ENCODE results near the gene RBP5. TPM values are rescaled to one million over a fixed set of nuclear protein-coding genes. Genes with fewer than 3 reads are reported as not detected.

RBP5 gene
- total and polyA plus RNA-seq, 10 of the 15 experiments (the other 5 are each of a cell fraction or from before 2014, with no cell fraction given): 0.11 to 1.1 (median 0.31) TPM; not detected in 4

- Histone ChIP-seq H4K20me1 (ENCODE audit: control insufficient read depth, insufficient read depth) (no peaks in the 10 kb centered on the region), H3K4me3 (no peak overlapping the region), H3K4me2 (ENCODE audit: control insufficient read depth, insufficient read depth) (no peak overlapping the region), H3K9ac (ENCODE audit: control insufficient read depth, insufficient read depth, low read length) (no peak overlapping the region), H3K9me3 (replicated peaks; ENCODE audit: control insufficient read depth, insufficient read depth, low read length) (no peaks in the 10 kb centered on the region), H3K4me1 (ENCODE audit: control insufficient read depth, insufficient read depth, low read length) (no peaks in the 10 kb centered on the region), H3K79me2 (ENCODE audit: control insufficient read depth, insufficient read depth, low read length) (no peaks in the 10 kb centered on the region), H2AFZ (ENCODE audit: control insufficient read depth, low read depth, low read length) (no peak overlapping the region), H3K27me3 (replicated peaks in 1 of 2; ENCODE audit: control insufficient read depth in 2 of 2, insufficient read depth in 2 of 2, low read length in 1 of 2) (no peaks in the 10 kb centered on the region), H3K27ac (ENCODE audit: control insufficient read depth, insufficient read depth) (no peak overlapping the region), H3K36me3 (ENCODE audit: control insufficient read depth in 2 of 2, insufficient read depth in 2 of 2, low read length in 1 of 2) (no peaks in the 10 kb centered on the region)
- POLR2A ChIA-PET: no interaction called here
- RAD21 ChIA-PET (ENCODE audit: unreplicated experiment): interaction anchor here (0.6 kb wide), 1 partner anchor 119 kb away, joined by 4 read pairs; no protein-coding TSS in a partner anchor
- FAIRE-seq: no peak
- CTCF ChIA-PET: interaction anchor here (0.8 kb wide), 1 partner anchor 41 kb away, joined by 3 read pairs; no protein-coding TSS in a partner anchor
- no peak for DNase-seq (ENCODE audit: low read depth, low spot score)
- SMC1A ChIA-PET (ENCODE audit: uncharacterized antibody, unreplicated experiment): no interaction called here
- intact Hi-C loops (cut with micrococcal nuclease; ENCODE audit: unreplicated experiment): no loop called here
- no TSS peak for BruUV-seq (replicated peaks)
- in situ Hi-C loops (cut with MboI): no loop called here
- 52% methylated on average over 4 of the region's 4 CpGs for WGBS (ENCODE audit: insufficient coverage, insufficient replicate concordance, low lambda C conversion rate, missing lambda C conversion rate)
- no peak for ATAC-seq
- no peak for TF ChIP-seq NKRF (conservative IDR thresholded peaks at IDR 0.05)
- TF ChIP-seq POLR2AphosphoS5 (IDR thresholded peaks at IDR 0.05; ENCODE audit: low read length): no peak
- TF ChIP-seq, protein P1, sequence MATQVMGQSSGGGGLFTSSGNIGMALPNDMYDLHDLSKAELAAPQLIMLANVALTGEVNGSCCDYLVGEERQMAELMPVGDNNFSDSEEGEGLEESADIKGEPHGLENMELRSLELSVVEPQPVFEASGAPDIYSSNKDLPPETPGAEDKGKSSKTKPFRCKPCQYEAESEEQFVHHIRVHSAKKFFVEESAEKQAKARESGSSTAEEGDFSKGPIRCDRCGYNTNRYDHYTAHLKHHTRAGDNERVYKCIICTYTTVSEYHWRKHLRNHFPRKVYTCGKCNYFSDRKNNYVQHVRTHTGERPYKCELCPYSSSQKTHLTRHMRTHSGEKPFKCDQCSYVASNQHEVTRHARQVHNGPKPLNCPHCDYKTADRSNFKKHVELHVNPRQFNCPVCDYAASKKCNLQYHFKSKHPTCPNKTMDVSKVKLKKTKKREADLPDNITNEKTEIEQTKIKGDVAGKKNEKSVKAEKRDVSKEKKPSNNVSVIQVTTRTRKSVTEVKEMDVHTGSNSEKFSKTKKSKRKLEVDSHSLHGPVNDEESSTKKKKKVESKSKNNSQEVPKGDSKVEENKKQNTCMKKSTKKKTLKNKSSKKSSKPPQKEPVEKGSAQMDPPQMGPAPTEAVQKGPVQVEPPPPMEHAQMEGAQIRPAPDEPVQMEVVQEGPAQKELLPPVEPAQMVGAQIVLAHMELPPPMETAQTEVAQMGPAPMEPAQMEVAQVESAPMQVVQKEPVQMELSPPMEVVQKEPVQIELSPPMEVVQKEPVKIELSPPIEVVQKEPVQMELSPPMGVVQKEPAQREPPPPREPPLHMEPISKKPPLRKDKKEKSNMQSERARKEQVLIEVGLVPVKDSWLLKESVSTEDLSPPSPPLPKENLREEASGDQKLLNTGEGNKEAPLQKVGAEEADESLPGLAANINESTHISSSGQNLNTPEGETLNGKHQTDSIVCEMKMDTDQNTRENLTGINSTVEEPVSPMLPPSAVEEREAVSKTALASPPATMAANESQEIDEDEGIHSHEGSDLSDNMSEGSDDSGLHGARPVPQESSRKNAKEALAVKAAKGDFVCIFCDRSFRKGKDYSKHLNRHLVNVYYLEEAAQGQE (IDR thresholded peaks at IDR 0.05; ENCODE audit: low read depth, low read length): no peak
- no peak for TF ChIP-seq MTA3 (IDR thresholded peaks at IDR 0.05; ENCODE audit: borderline replicate concordance, low read length)
- no peak for TF ChIP-seq CUX1 (IDR thresholded peaks at IDR 0.05; ENCODE audit: insufficient replicate concordance, low read depth, low read length)
- no peak for TF ChIP-seq TCF12 (IDR thresholded peaks at IDR 0.05; ENCODE audit: low read depth, low read length)
- TF ChIP-seq SUZ12 (IDR thresholded peaks at IDR 0.05; ENCODE audit: unreplicated experiment): no peak
- no peak for TF ChIP-seq KDM1A (IDR thresholded peaks at IDR 0.05; ENCODE audit: borderline replicate concordance)
- TF ChIP-seq, protein P2, sequence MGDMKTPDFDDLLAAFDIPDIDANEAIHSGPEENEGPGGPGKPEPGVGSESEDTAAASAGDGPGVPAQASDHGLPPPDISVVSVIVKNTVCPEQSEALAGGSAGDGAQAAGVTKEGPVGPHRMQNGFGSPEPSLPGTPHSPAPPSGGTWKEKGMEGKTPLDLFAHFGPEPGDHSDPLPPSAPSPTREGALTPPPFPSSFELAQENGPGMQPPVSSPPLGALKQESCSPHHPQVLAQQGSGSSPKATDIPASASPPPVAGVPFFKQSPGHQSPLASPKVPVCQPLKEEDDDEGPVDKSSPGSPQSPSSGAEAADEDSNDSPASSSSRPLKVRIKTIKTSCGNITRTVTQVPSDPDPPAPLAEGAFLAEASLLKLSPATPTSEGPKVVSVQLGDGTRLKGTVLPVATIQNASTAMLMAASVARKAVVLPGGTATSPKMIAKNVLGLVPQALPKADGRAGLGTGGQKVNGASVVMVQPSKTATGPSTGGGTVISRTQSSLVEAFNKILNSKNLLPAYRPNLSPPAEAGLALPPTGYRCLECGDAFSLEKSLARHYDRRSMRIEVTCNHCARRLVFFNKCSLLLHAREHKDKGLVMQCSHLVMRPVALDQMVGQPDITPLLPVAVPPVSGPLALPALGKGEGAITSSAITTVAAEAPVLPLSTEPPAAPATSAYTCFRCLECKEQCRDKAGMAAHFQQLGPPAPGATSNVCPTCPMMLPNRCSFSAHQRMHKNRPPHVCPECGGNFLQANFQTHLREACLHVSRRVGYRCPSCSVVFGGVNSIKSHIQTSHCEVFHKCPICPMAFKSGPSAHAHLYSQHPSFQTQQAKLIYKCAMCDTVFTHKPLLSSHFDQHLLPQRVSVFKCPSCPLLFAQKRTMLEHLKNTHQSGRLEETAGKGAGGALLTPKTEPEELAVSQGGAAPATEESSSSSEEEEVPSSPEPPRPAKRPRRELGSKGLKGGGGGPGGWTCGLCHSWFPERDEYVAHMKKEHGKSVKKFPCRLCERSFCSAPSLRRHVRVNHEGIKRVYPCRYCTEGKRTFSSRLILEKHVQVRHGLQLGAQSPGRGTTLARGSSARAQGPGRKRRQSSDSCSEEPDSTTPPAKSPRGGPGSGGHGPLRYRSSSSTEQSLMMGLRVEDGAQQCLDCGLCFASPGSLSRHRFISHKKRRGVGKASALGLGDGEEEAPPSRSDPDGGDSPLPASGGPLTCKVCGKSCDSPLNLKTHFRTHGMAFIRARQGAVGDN (IDR thresholded peaks at IDR 0.05): no peak
These were observed 50.5 kb downstream of the RBP5 start for GRCh38 chr12:7078163-7078562.
